IMR-90 (cell line): ENCODE results near the gene PTPRG. TPM values are rescaled to one million over a fixed set of nuclear protein-coding genes. Genes with fewer than 3 reads are reported as not detected.

Source experiments
- ATAC-seq: fragments of 200-7000 bp; cut with Tn5 transposase; 2 replicates; pipeline ENCODE4 v1.9.1; 2020; ENCODE audit warnings: low read depth, mild to moderate bottlenecking, moderate library complexity
- BruUV-seq: library from RNA; stranded (reverse); fragments of 400-500 nt; replicated peaks from 2 replicates; lab custom pipeline; 2021; lab: Mats Ljungman, UMichigan
- CTCF ChIA-PET: fragments of 300-600 bp; formaldehyde crosslinking; extraction: SDS; loops from one replicate; lab custom pipeline; 2021; ENCODE audit warnings: antibody characterized with exemption; lab: Yijun Ruan, JAX
- POLR2A ChIA-PET: fragments of 300-600 bp; sonication (Branson Sonifier 250); formaldehyde crosslinking; loops from one replicate; lab custom pipeline; 2022; ENCODE audit warnings: antibody characterized with exemption; ENCODE audit not compliant: unreplicated experiment; lab: Charles Lee
- DNase-seq: peaks from one replicate; pipeline ENCODE4 v3.0.0; 2013
- H2AFZ ChIP-seq: replicated peaks from 2 replicates; pipeline ENCODE3; 2013; ENCODE audit warnings: low read length, mild to moderate bottlenecking; ENCODE audit not compliant: poor library complexity
- H2AK5ac ChIP-seq: 2 replicates; pipeline ENCODE4 v1.6.1; 2013; ENCODE audit warnings: low read depth, low read length, inconsistent platforms
- H2AK9ac ChIP-seq: replicated peaks from 2 replicates; pipeline ENCODE3; 2013; ENCODE audit warnings: mild to moderate bottlenecking, low read depth, low read length, moderate library complexity; ENCODE audit not compliant: poor library complexity
- H2BK120ac ChIP-seq: 2 replicates; pipeline ENCODE4 v1.6.1; 2013; ENCODE audit warnings: low read depth, low read length, inconsistent platforms
- H2BK15ac ChIP-seq: 3 replicates; pipeline ENCODE4 v1.6.1; 2013; ENCODE audit warnings: low read depth, low read length, inconsistent platforms
- H2BK20ac ChIP-seq: 2 replicates; pipeline ENCODE4 v1.6.1; 2013; ENCODE audit warnings: low read depth, mild to moderate bottlenecking, inconsistent platforms, low read length, moderate library complexity
- H2BK5ac ChIP-seq: 2 replicates; pipeline ENCODE4 v1.6.1; 2013; ENCODE audit warnings: mild to moderate bottlenecking, low read depth, low read length, inconsistent platforms; ENCODE audit not compliant: poor library complexity, severe bottlenecking
- H3K14ac ChIP-seq: replicated peaks from 2 replicates; pipeline ENCODE4 v1.6.1; 2013; ENCODE audit warnings: low read depth, low read length, inconsistent platforms
- H3K18ac ChIP-seq: 2 replicates; pipeline ENCODE4 v1.6.1; 2013; ENCODE audit warnings: low read depth, low read length, control low read depth
- H3K23ac ChIP-seq: 2 replicates; pipeline ENCODE4 v1.6.1; 2013; ENCODE audit warnings: low read depth, low read length, inconsistent platforms
- H3K27ac ChIP-seq: 2 replicates; pipeline ENCODE4 v1.5.1; 2013; ENCODE audit warnings: mild to moderate bottlenecking, control low read depth, low read length; ENCODE audit not compliant: insufficient read depth
- H3K27me3 ChIP-seq: 2 replicates; pipeline ENCODE4 v1.6.1; 2013; ENCODE audit warnings: low read length; ENCODE audit not compliant: control insufficient read depth, insufficient read depth
- H3K36me3 ChIP-seq: 2 replicates; pipeline ENCODE4 v1.6.1; 2013; ENCODE audit warnings: low read length, mixed read lengths; ENCODE audit not compliant: control insufficient read depth, insufficient read depth
- H3K4ac ChIP-seq: 2 replicates; pipeline ENCODE4 v1.6.1; 2013; ENCODE audit warnings: low read depth, low read length, inconsistent platforms
- H3K4me1 ChIP-seq: 2 replicates; pipeline ENCODE4 v1.6.1; 2013; ENCODE audit warnings: low read length, mixed read lengths; ENCODE audit not compliant: control insufficient read depth, insufficient read depth
- H3K4me2 ChIP-seq: 2 replicates; pipeline ENCODE4 v1.6.1; 2013; ENCODE audit warnings: low read depth, mild to moderate bottlenecking, control low read depth, low read length, moderate library complexity
- H3K4me3 ChIP-seq: 2 replicates; pipeline ENCODE4 v1.5.1; 2013; ENCODE audit warnings: low read depth, mild to moderate bottlenecking, control low read depth, low read length, moderate library complexity; ENCODE audit not compliant: insufficient read depth
- H3K56ac ChIP-seq: 2 replicates; pipeline ENCODE4 v1.6.1; 2013; ENCODE audit warnings: low read length, inconsistent platforms; ENCODE audit not compliant: insufficient read depth; ENCODE audit errors: extremely low read depth
- H3K79me1 ChIP-seq, 2 experiments: 2 replicates each; pipeline ENCODE4 v1.6.1; 2013; ENCODE audit warnings: low read length in 2 of 2, inconsistent platforms in 1 of 2, low read depth in 1 of 2
- H3K9ac ChIP-seq: 2 replicates; pipeline ENCODE4 v1.6.1; 2013; ENCODE audit warnings: low read depth, low read length, control low read depth
- H3K9me1 ChIP-seq: 2 replicates; pipeline ENCODE4 v1.6.1; 2013; ENCODE audit warnings: low read length, inconsistent platforms; ENCODE audit not compliant: insufficient read depth
- H3K9me3 ChIP-seq: 2 replicates; pipeline ENCODE4 v1.6.1; 2013; ENCODE audit warnings: low read length; ENCODE audit not compliant: control insufficient read depth, insufficient read depth
- H4K20me1 ChIP-seq: 2 replicates; pipeline ENCODE4 v1.6.1; 2013; ENCODE audit warnings: low read length, inconsistent platforms; ENCODE audit not compliant: insufficient read depth
- H4K5ac ChIP-seq: 2 replicates; pipeline ENCODE4 v1.6.1; 2013; ENCODE audit warnings: mild to moderate bottlenecking, low read depth, low read length, control low read depth
- H4K8ac ChIP-seq, 2 experiments: 2 replicates each; pipeline ENCODE4 v1.6.1; 2013; ENCODE audit warnings: low read depth in 2 of 2, low read length in 2 of 2, control low read depth in 1 of 2, inconsistent platforms in 1 of 2
- H4K91ac ChIP-seq: 2 replicates; pipeline ENCODE4 v1.6.1; 2013; ENCODE audit warnings: low read depth, low read length, inconsistent platforms; ENCODE audit not compliant: insufficient read depth
- BHLHE40 ChIP-seq: fragments of 150-350 bp; IDR thresholded peaks from 2 replicates; pipeline ENCODE4 v1.6.1; 2016; ENCODE audit warnings: mild to moderate bottlenecking, low read depth, low read length
- CEBPB ChIP-seq: IDR thresholded peaks from 2 replicates; pipeline ENCODE4 v1.6.1; 2012; ENCODE audit warnings: low read depth, low read length, improper control_type of control experiment
- ELK1 ChIP-seq: fragments of 150-350 bp; IDR thresholded peaks from 2 replicates; pipeline ENCODE4 v1.6.1; 2016; ENCODE audit warnings: low read depth, mild to moderate bottlenecking, low read length, moderate library complexity, borderline replicate concordance
- FOS ChIP-seq: fragments of 150-350 bp; IDR thresholded peaks from 2 replicates; pipeline ENCODE4 v1.6.1; 2016; ENCODE audit warnings: low read depth, low read length
- MAFK ChIP-seq: IDR thresholded peaks from 2 replicates; pipeline ENCODE4 v1.6.1; 2012; ENCODE audit warnings: low read depth, low read length, improper control_type of control experiment
- NFE2L2 ChIP-seq: fragments of 150-350 bp; IDR thresholded peaks from 2 replicates; pipeline ENCODE4 v1.6.1; 2016; ENCODE audit warnings: low read depth, mild to moderate bottlenecking, low read length
- POLR2A ChIP-seq: IDR thresholded peaks from 2 replicates; pipeline ENCODE4 v1.6.1; 2012; ENCODE audit warnings: mild to moderate bottlenecking, low read depth, low read length
- RAD21 ChIP-seq: IDR thresholded peaks from 2 replicates; pipeline ENCODE4 v1.6.1; 2012; ENCODE audit warnings: low read length, improper control_type of control experiment
- RCOR1 ChIP-seq: IDR thresholded peaks from 2 replicates; pipeline ENCODE4 v1.6.1; 2012; ENCODE audit warnings: mild to moderate bottlenecking, low read length, improper control_type of control experiment; ENCODE audit not compliant: insufficient replicate concordance
- RFX5 ChIP-seq: IDR thresholded peaks from 2 replicates; pipeline ENCODE4 v1.8.0; 2012; ENCODE audit warnings: low read depth, mild to moderate bottlenecking, low read length, moderate library complexity
- SMC3 ChIP-seq: fragments of 150-350 bp; IDR thresholded peaks from 2 replicates; pipeline ENCODE4 v1.6.1; 2016; ENCODE audit warnings: low read depth, mild to moderate bottlenecking, antibody characterized with exemption, low read length, moderate library complexity
- WGBS, 2 experiments: methylation state at CpG; one replicate each; pipeline versions ENCODE4 v1.1.5 to v1.1.7; 2013; ENCODE audit warnings: missing lambda C conversion rate in 2 of 2; ENCODE audit not compliant: insufficient read length in 1 of 2; ENCODE audit errors: extremely low coverage in 2 of 2; 5-methylcytosine and 5-hydroxymethylcytosine counted together
- dilution Hi-C: fragments of 300-500 bp; cut with HindIII; formaldehyde crosslinking; loops from one replicate; pipeline ENCODE4 v1.14.3; 2018; ENCODE audit warnings: low sequenced_read_pairs; ENCODE audit not compliant: unreplicated experiment
- in situ Hi-C: fragments of 300-500 bp; cut with MboI; formaldehyde crosslinking; loops from 3 replicates; pipeline ENCODE4 v1.14.3; 2019; ENCODE audit warnings: low sequenced_read_pairs, inconsistent platforms, mixed read lengths
- intact Hi-C: fragments of 100-400 bp; cut with micrococcal nuclease; formaldehyde crosslinking; loops from 2 replicates; pipeline ENCODE4 v1.10.0; 2022
- polyA plus RNA-seq, 3 experiments: library from polyadenylated mRNA; depleted of rRNA; stranded (reverse); fragments of >200 nt; gene quantifications; 2 replicates each; pipeline ENCODE4 v1.2.3, GENCODE V29; 2012; ENCODE audit warnings: low replicate concordance in 1 of 3
- total RNA-seq: library from RNA; depleted of rRNA; stranded (reverse); fragments of >200 nt; gene quantifications from 2 replicates; pipeline ENCODE4 v1.2.3, GENCODE V29; 2012
- TF ChIP-seq, protein P1 (sequence below): fragments of 150-350 bp; IDR thresholded peaks from 2 replicates; pipeline ENCODE4 v1.6.1; 2017; ENCODE audit warnings: mild to moderate bottlenecking, antibody characterized with exemption, low read length, low read depth
- TF ChIP-seq, protein P2 (sequence below): conservative IDR thresholded peaks from 2 replicates; pipeline ENCODE4 v1.5.1; 2012; ENCODE audit warnings: mild to moderate bottlenecking, low read depth, low read length, improper control_type of control experiment

PTPRG gene
- total and polyA plus RNA-seq, 2 of the 4 experiments (the other 2 are of a cell fraction): 7.7 to 31.0 TPM

DNA sequence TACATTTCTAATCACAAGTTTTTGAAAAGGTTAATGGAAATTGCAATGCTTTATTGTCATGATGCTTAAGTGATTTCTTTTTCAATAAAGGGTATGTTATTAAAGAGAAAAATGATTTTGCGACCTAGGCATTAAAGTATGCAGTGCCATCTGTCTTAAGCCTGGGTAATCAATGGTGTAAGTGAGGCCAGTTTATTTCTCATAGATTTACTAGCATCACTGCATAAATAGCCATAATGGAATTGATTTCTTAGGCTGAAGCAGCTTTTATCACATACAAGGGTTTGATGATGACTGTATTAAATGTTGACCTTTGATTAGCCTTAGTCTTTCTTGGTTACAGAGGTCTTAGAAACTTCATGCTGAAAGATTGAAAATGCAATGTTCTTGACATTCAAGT is 464.5 kb downstream of the PTPRG start:
- Histone ChIP-seq H3K14ac (no peak overlapping the region), H3K9ac (no peak overlapping the region), H3K9me1 (no peaks in the 10 kb centered on the region; the same call in 1 of the 2 replicates), H2AFZ (no peak overlapping the region), H2BK120ac (no peak overlapping the region), H3K4me2 (no peak overlapping the region), H3K79me1 (peaks cover 10 to 13% of the 10 kb centered on the region in 2 experiments; a peak in 3 of 4 replicates), H3K27ac (no peak overlapping the region), H3K56ac (no peak overlapping the region), H4K20me1 (0 out of 2 replicates have a peak, but pooled peaks cover 3% of the 10 kb centered on the region), H3K4me1 (no peaks in the 10 kb centered on the region; the same call in 1 of the 2 replicates), H3K18ac (no peak overlapping the region), H3K9me3 (no peaks in the 10 kb centered on the region), H3K4me3 (no peak overlapping the region), H3K36me3 (no peaks in the 10 kb centered on the region), H4K91ac (no peak overlapping the region), H3K27me3 (no peaks in the 10 kb centered on the region), H2BK15ac (no peak overlapping the region), H3K23ac (no peak overlapping the region), H2BK5ac (no peak overlapping the region), H2AK9ac (no peak overlapping the region), H4K8ac (no peak overlapping the region), H4K5ac (no peak overlapping the region), H2BK20ac (no peak overlapping the region), H3K4ac (no peak overlapping the region), H2AK5ac (no peak overlapping the region)
- intact Hi-C loops (no loop called here), dilution Hi-C loops (no loop called here), in situ Hi-C loops (no loop called here)
- BruUV-seq: no TSS peak
- CTCF ChIA-PET: interaction anchor here (1.0 kb wide), 1 partner anchor 16 kb away, joined by 3 read pairs; no protein-coding TSS in a partner anchor
- TF ChIP-seq ELK1 (no peak), FOS (no peak), RAD21 (no peak), RCOR1 (no peak), NFE2L2 (no peak), CEBPB (no peak), SMC3 (no peak), BHLHE40 (no peak), MAFK (no peak), POLR2A (no peak), RFX5 (no peak)
- TF ChIP-seq, protein P1, sequence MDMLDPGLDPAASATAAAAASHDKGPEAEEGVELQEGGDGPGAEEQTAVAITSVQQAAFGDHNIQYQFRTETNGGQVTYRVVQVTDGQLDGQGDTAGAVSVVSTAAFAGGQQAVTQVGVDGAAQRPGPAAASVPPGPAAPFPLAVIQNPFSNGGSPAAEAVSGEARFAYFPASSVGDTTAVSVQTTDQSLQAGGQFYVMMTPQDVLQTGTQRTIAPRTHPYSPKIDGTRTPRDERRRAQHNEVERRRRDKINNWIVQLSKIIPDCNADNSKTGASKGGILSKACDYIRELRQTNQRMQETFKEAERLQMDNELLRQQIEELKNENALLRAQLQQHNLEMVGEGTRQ: no peak
- TF ChIP-seq, protein P2, sequence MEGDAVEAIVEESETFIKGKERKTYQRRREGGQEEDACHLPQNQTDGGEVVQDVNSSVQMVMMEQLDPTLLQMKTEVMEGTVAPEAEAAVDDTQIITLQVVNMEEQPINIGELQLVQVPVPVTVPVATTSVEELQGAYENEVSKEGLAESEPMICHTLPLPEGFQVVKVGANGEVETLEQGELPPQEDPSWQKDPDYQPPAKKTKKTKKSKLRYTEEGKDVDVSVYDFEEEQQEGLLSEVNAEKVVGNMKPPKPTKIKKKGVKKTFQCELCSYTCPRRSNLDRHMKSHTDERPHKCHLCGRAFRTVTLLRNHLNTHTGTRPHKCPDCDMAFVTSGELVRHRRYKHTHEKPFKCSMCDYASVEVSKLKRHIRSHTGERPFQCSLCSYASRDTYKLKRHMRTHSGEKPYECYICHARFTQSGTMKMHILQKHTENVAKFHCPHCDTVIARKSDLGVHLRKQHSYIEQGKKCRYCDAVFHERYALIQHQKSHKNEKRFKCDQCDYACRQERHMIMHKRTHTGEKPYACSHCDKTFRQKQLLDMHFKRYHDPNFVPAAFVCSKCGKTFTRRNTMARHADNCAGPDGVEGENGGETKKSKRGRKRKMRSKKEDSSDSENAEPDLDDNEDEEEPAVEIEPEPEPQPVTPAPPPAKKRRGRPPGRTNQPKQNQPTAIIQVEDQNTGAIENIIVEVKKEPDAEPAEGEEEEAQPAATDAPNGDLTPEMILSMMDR: no peak
- DNase-seq: no peak
- ATAC-seq: no peak
- WGBS, 2 experiments: no CpG with 5 or more reads among the region's 1 CpG
- POLR2A ChIA-PET: no interaction called here
